Measurements from ENCODE around the gene SYTL3.
A peak's percentile ranks its signal among the peaks of the same experiment; 100 is the strongest.
"Not testable (repeated sequence)": the region's sequence is repeated elsewhere in the genome, so short reads cannot be mapped to it uniquely, and the experiment has no call there.

SYTL3 gene

GRCh38 chr6:158630938-158631616 is 18.8 kb upstream of the SYTL3 start:
- H3K4me3 ChIP-seq (replicated peaks in 1 of 2; ENCODE audit: low read depth in 2 of 2, low read length in 2 of 2) = peak overlapping the region in 1 of 2 donors; percentile 9
- no peak for TF ChIP-seq CTCF (IDR thresholded peaks at IDR 0.05; ENCODE audit: low read depth, low read length)
- peak; percentile 61 to 84 for DNase-seq (ENCODE audit: low read depth in 2 of 2)

- no peak for TF ChIP-seq CTCF (IDR thresholded peaks at IDR 0.05; ENCODE audit: low read depth, low read length)
- H3K4me3 ChIP-seq (replicated peaks in 1 of 2; ENCODE audit: low read depth in 2 of 2, low read length in 2 of 2) = peak overlapping the region in 1 of 2 donors; percentile 9
- peak; percentile 88 to 90 for DNase-seq (ENCODE audit: low read depth in 2 of 2)
Measured at GRCh38 chr6:158631678-158632537, 17.9 kb upstream of the SYTL3 start.

- H3K4me3 ChIP-seq (replicated peaks in 1 of 2; ENCODE audit: low read depth in 2 of 2, low read length in 2 of 2); DNase-seq (ENCODE audit: low read depth in 2 of 2): not testable (repeated sequence)
Measured at GRCh38 chr6:158632538-158633119, 17.2 kb upstream of the SYTL3 start.

GRCh38 chr6:158633127-158633526 is 16.7 kb upstream of the SYTL3 start:
- no peak overlapping the region for H3K4me3 ChIP-seq (replicated peaks in 1 of 2; ENCODE audit: low read depth in 2 of 2, low read length in 2 of 2)
- DNase-seq (ENCODE audit: low read depth in 2 of 2) = no peak
- TF ChIP-seq CTCF (IDR thresholded peaks at IDR 0.05; ENCODE audit: low read depth, low read length) = no peak

GRCh38 chr6:158634695-158635426 is 15.0 kb upstream of the SYTL3 start:
- no peak for DNase-seq (ENCODE audit: low read depth in 2 of 2)
- no peak for TF ChIP-seq CTCF (IDR thresholded peaks at IDR 0.05; ENCODE audit: low read depth, low read length)
- H3K4me3 ChIP-seq (replicated peaks in 1 of 2; ENCODE audit: low read depth in 2 of 2, low read length in 2 of 2) = no peak overlapping the region

- no peak for DNase-seq (ENCODE audit: low read depth in 2 of 2)
- no peak for TF ChIP-seq CTCF (IDR thresholded peaks at IDR 0.05; ENCODE audit: low read depth, low read length)
- no peak overlapping the region for H3K4me3 ChIP-seq (replicated peaks in 1 of 2; ENCODE audit: low read depth in 2 of 2, low read length in 2 of 2)
Measured at GRCh38 chr6:158635427-158636073, 14.3 kb upstream of the SYTL3 start.
